Activated CD8-positive, alpha-beta T cell treated with anti-CD3 and anti-CD28 coated beads for 36 hours (primary cell): ENCODE results near the gene GAS6. TPM values are rescaled to one million over a fixed set of nuclear protein-coding genes. Genes with fewer than 3 reads are reported as not detected.

Experiments used
- ATAC-seq: fragments of 200-7000 bp; cut with Tn5 transposase; one replicate; pipeline ENCODE4 v1.10.0; 2021; ENCODE audit warnings: mild to moderate bottlenecking, moderate library complexity
- CTCF ChIA-PET: fragments of 350-600 bp; sonication (Branson Sonifier 250); formaldehyde crosslinking; loops from one replicate; lab custom pipeline; 2021; ENCODE audit warnings: antibody characterized with exemption; lab: Charles Lee
- POLR2A ChIA-PET: fragments of 350-600 bp; sonication (Branson Sonifier 250); formaldehyde crosslinking; loops from one replicate; lab custom pipeline; 2021; ENCODE audit warnings: antibody characterized with exemption; lab: Charles Lee
- DNase-seq: peaks from one replicate; pipeline ENCODE4 v3.0.0-alpha.2; 2020
- H3K27ac Mint-ChIP-seq: one replicate; pipeline ENCODE4 v1.8.0; 2021; ENCODE audit warnings: mild to moderate bottlenecking, mixed read lengths
- H3K27me3 Mint-ChIP-seq: one replicate; pipeline ENCODE4 v1.8.0; 2021; ENCODE audit warnings: mixed read lengths
- H3K36me3 Mint-ChIP-seq: one replicate; pipeline ENCODE4 v1.8.0; 2021; ENCODE audit warnings: low read depth, mixed read lengths
- H3K4me1 Mint-ChIP-seq: one replicate; pipeline ENCODE4 v1.8.0; 2021; ENCODE audit warnings: low read depth, mixed read lengths
- H3K4me3 Mint-ChIP-seq: one replicate; pipeline ENCODE4 v1.8.0; 2021; ENCODE audit warnings: mild to moderate bottlenecking, moderate library complexity, mixed read lengths
- H3K9me3 Mint-ChIP-seq: one replicate; pipeline ENCODE4 v1.8.0; 2021; ENCODE audit warnings: mixed read lengths
- intact Hi-C: fragments of 100-400 bp; cut with micrococcal nuclease; formaldehyde crosslinking; loops from one replicate; pipeline ENCODE4 v1.10.0; 2022
- total RNA-seq, 2 experiments: library from RNA; stranded (reverse); gene quantifications; one replicate each; pipeline ENCODE4 v1.2.3, GENCODE V29; 2021
- TF ChIP-seq, protein P1 (sequence below): fragments of 200-600 bp; IDR thresholded peaks from one replicate; pipeline ENCODE4 v1.8.0; 2022; ENCODE audit warnings: antibody characterized with exemption, mild to moderate bottlenecking

Gene GAS6
- total RNA-seq, 2 experiments from 2014 or later, result 0.23 to 0.25 TPM

DNA sequence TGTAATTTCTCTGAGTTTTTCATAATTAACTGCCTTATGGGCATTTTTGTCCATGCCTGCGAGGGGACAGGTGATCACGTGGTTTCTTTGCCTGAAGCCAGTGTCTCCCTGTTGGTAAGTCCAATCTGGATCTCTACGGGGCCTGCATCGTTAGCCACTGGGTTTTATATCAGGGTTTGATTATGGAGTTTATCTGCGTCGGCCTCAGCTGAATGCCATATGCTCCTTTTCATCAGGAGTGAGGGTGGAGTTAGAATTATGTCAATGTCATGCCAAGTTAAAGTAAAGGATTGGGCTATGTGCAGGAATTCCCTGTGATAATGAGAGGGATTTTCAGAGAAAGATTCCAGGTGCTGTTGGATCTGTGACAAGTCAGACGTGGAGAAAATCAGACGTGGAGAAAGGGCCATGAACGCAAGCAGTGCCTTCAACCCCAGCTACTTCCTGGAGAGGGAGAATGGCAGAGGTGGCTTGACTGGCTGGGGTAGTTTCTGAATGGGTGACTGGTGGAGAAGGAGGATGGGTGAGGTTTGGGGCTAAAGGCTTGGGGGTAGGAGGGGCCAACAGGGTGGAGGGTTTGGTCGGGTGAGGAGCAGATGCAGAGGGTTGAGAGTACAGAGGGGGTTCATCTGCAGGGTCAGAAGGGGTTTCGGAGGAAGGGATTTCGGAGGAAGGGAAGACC, 80.5 kb downstream of the GAS6 start:
- Mint-ChIP-seq H3K9me3 (no peaks in the 10 kb centered on the region), H3K4me3 (no peak overlapping the region), H3K4me1 (peaks cover 3% of the 10 kb centered on the region), H3K27ac (no peak overlapping the region), H3K27me3 (peaks cover 16% of the 10 kb centered on the region), H3K36me3 (no peaks in the 10 kb centered on the region)
- DNase-seq (no peak), ATAC-seq (no peak)
- intact Hi-C loops, result no loop called here
- CTCF ChIA-PET, result interaction anchor here (0.7 to 1.1 kb wide), 2 partner anchors 20 to 33 kb away, joined by 3 read pairs; no protein-coding TSS in a partner anchor
- TF ChIP-seq, protein P1, sequence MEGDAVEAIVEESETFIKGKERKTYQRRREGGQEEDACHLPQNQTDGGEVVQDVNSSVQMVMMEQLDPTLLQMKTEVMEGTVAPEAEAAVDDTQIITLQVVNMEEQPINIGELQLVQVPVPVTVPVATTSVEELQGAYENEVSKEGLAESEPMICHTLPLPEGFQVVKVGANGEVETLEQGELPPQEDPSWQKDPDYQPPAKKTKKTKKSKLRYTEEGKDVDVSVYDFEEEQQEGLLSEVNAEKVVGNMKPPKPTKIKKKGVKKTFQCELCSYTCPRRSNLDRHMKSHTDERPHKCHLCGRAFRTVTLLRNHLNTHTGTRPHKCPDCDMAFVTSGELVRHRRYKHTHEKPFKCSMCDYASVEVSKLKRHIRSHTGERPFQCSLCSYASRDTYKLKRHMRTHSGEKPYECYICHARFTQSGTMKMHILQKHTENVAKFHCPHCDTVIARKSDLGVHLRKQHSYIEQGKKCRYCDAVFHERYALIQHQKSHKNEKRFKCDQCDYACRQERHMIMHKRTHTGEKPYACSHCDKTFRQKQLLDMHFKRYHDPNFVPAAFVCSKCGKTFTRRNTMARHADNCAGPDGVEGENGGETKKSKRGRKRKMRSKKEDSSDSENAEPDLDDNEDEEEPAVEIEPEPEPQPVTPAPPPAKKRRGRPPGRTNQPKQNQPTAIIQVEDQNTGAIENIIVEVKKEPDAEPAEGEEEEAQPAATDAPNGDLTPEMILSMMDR, result no peak
- POLR2A ChIA-PET, result no interaction called here

DNA sequence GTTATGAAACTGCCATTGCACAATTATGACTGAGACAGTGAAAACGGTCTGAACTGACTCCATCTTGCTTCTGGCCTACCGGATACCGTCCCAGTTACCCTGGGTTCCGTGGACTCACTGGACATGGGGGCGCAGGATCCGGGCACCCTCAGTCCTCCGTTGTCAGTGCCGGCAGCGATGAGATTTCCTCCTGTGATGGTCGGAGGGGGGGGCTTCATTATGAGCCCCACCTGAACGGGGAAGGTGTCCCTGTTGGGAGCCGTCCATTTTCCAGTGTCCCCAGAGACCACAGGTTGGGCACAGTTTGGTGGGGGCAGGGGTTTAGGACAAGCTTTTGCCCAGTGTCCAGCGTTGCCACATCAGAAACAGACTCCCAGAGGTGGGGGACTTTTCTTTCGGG, 81.4 kb downstream of the GAS6 start:
- H3K27ac Mint-ChIP-seq, result no peak overlapping the region
- H3K27me3 Mint-ChIP-seq, result peaks cover 18% of the 10 kb centered on the region
- DNase-seq (no peak), ATAC-seq (no peak)
- no peak overlapping the region for H3K4me3 Mint-ChIP-seq
- intact Hi-C loops, result no loop called here
- H3K4me1 Mint-ChIP-seq, result peaks cover 3% of the 10 kb centered on the region
- H3K9me3 Mint-ChIP-seq, result no peaks in the 10 kb centered on the region
- CTCF ChIA-PET, result interaction anchor here (0.8 to 1.5 kb wide), 3 partner anchors 9 to 21 kb away, joined by 3 to 4 read pairs (median 3); no protein-coding TSS in a partner anchor
- POLR2A ChIA-PET, result no interaction called here
- TF ChIP-seq, protein P1, result no peak
- H3K36me3 Mint-ChIP-seq, result no peaks in the 10 kb centered on the region

DNA sequence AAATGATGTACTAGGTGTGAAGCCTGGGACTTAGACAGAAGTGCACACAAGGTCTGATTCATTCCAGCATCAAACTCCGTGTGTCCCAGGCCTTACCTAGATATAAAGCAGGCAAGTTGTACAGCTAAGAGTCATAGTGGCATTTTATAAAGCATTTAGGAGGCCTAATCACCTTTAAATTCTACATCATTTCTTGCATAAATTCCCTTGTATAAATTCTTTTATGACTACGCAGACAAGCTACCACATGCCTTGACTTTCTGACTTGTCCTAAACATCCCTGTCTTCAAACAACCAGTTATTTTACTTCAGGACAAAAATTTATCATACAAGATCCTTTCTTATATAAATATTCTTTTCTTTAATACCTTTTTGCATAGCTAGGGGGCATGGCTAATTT, 82.3 kb downstream of the GAS6 start:
- H3K4me1 Mint-ChIP-seq, result peaks cover 3% of the 10 kb centered on the region
- DNase-seq (no peak), ATAC-seq (no peak)
- no peak overlapping the region for H3K27ac Mint-ChIP-seq
- H3K4me3 Mint-ChIP-seq, result no peak overlapping the region
- TF ChIP-seq, protein P1, result no peak
- intact Hi-C loops, result no loop called here
- POLR2A ChIA-PET, result no interaction called here
- CTCF ChIA-PET, result interaction anchor here (0.8 to 1.5 kb wide), 2 partner anchors 8 to 20 kb away, joined by 3 to 4 read pairs; no protein-coding TSS in a partner anchor
- no peaks in the 10 kb centered on the region for H3K36me3 Mint-ChIP-seq
- no peaks in the 10 kb centered on the region for H3K9me3 Mint-ChIP-seq
- H3K27me3 Mint-ChIP-seq, result peaks cover 21% of the 10 kb centered on the region

DNA sequence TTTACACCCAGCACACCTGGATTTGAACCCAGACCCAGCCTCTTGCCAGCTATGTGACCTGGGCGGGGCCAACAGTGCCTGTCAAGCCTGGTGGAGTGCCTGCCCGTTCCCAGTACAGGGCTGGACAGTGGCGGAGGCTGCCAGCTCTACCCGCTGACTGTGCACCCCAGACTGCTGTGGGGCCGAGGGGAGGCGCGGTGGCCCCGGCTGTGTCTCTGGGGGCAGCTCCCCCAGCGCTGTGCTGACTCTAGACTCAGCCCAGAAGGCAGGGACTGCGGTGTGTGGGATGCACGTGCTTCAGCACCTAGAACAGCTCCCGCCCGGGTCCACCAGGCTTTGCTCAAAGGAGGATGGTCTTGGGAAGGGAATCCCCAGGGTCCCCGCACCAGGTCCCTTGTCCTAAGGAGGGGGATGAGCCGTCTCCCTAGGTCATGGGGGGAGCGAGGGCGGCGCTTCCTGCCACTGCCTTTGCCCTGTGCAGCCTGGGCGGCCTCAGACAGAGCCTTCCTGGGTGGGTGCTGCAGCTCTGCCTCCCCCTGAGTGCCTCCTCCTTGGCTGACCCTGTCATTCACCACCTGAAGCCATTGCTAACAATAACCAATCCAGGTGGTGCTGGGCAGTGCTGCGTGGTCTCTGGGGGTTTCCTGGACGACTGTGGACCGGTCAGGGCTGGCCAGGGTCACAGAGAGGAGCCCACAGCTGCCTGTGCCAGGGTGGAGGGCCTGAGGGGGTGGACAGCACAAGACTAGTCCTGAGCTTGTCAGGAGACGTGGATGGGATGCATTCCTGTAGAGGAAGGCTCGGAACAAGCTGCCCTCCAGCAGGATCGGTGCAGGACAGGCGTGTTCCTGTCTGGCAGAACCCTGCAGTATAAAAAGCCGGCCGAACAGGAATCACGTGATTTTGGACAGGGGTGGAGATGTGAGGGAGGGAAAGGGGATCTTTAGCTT, 86.3 kb downstream of the GAS6 start:
- H3K27ac Mint-ChIP-seq, result no peak overlapping the region
- ChIA-PET CTCF (no interaction called here), POLR2A (interaction anchor here (1.0 kb wide), 1 partner anchor 198 kb away, joined by 3 read pairs; no protein-coding TSS in a partner anchor)
- intact Hi-C loops, result no loop called here
- ATAC-seq (no peak), DNase-seq (no peak)
- H3K36me3 Mint-ChIP-seq, result no peaks in the 10 kb centered on the region
- no peak overlapping the region for H3K4me3 Mint-ChIP-seq
- peaks cover 15% of the 10 kb centered on the region for H3K27me3 Mint-ChIP-seq
- TF ChIP-seq, protein P1, result no peak
- H3K9me3 Mint-ChIP-seq, result peaks cover 4% of the 10 kb centered on the region
- peaks cover 1% of the 10 kb centered on the region for H3K4me1 Mint-ChIP-seq
